VCaP (cell line): ENCODE measurements around the gene SDHAF2.

ENCODE experiments used
- H3K27ac ChIP-seq: fragments of 450-650 bp; 2 replicates; pipeline ENCODE4 v1.5.1; 2017
- CTCF ChIP-seq: fragments of 450-650 bp; conservative IDR thresholded peaks from 2 replicates; pipeline ENCODE4 v1.5.1; 2017; ENCODE audit warnings: mild to moderate bottlenecking, moderate library complexity

SDHAF2 gene

DNA sequence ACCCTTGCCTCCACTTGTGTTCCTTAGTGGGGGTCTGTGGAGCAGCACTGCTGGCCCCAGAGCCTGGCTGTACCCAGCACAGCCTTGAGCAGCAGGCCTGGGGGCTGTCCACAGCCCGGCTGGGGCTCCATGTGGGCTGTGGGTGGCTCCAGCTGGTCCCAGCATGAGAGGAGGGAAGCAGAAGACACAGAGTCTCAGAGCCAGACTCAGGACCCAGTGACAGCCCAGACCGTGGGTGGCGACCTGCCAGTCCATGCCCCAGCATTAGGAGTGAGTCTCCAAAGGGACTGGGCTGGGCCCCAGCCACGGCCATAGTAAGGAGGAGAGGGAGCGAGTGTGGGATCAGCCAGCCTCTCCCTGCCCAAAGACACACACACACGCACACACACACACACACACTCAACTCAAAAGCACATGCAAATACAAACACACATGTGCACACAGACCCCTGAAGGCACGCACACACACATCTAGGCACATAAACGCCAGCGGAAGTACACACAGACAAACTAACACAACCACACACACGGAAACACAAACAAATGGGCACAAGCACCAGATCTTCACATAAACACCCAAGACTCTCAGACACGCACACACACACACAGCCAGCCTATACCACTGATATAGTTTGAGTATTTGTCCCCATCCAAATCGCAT is 61.9 kb downstream of the SDHAF2 start:
- no peak for TF ChIP-seq CTCF
- peak overlapping the region; percentile 93; the same call in 1 of the 2 replicates for H3K27ac ChIP-seq

- no peak overlapping the region for H3K27ac ChIP-seq
- TF ChIP-seq CTCF: no peak
These were observed 64.5 kb downstream of the SDHAF2 start for GRCh38 chr11:61494381-61494961.

GRCh38 chr11:61495801-61496601 is 66.1 kb downstream of the SDHAF2 start:
- TF ChIP-seq CTCF: no peak
- no peak overlapping the region for H3K27ac ChIP-seq
